Lower lobe of right lung (tissue), 2 donors: ENCODE measurements around the gene ST8SIA5. TPM values are rescaled to one million over a fixed set of nuclear protein-coding genes. Genes with fewer than 3 reads are reported as not detected.

ENCODE experiments used
- ATAC-seq, 2 donors: fragments of 200-7000 bp; cut with Tn5 transposase; one replicate each; pipeline ENCODE4 v1.9.1; 2020 to 2022; ENCODE audit warnings: mild to moderate bottlenecking in 2 of 2, moderate library complexity in 2 of 2
- DNase-seq: peaks from one replicate; pipeline ENCODE4 v3.0.0-alpha.2; 2020
- H3K27ac ChIP-seq: fragments of 200-600 bp; one replicate; pipeline ENCODE4 v1.8.0; 2022
- H3K27me3 ChIP-seq: fragments of 200-600 bp; one replicate; pipeline ENCODE4 v1.8.0; 2022; ENCODE audit warnings: low read depth
- H3K36me3 ChIP-seq: fragments of 200-600 bp; one replicate; pipeline ENCODE4 v1.8.0; 2022; ENCODE audit warnings: mild to moderate bottlenecking
- H3K4me1 ChIP-seq: fragments of 200-600 bp; one replicate; pipeline ENCODE4 v1.8.0; 2022
- H3K4me3 ChIP-seq: fragments of 200-600 bp; one replicate; pipeline ENCODE4 v1.8.0; 2022; ENCODE audit warnings: mild to moderate bottlenecking
- H3K9me3 ChIP-seq: fragments of 200-600 bp; one replicate; pipeline ENCODE4 v1.8.0; 2022
- CTCF ChIP-seq: fragments of 200-600 bp; IDR thresholded peaks from one replicate; pipeline ENCODE4 v1.8.0; 2022; ENCODE audit warnings: antibody characterized with exemption, mild to moderate bottlenecking
- intact Hi-C: fragments of 100-400 bp; cut with DNase I; formaldehyde crosslinking; loops from one replicate; pipeline ENCODE4 v1.11.0; 2022
- total RNA-seq: library from RNA; stranded (reverse); fragmentation: NEBNext Ultra II Directional; extraction: Animal tissue kit (Norgen Biotek cat#: 25700); gene quantifications from one replicate; pipeline ENCODE4 v1.2.1, GENCODE V29; 2021
- donor health status: DM: no; HTN: yes; CAD: no; lungs with severe emphysema.

The ST8SIA5 gene
- total RNA-seq, 1 donor from 2014 or later, result not detected

- TF ChIP-seq CTCF, result no peak
- H3K36me3 ChIP-seq, result no peaks in the 10 kb centered on the region
These were observed 52.7 kb downstream of the ST8SIA5 start for GRCh38 chr18:46704189-46704588.

GRCh38 chr18:46702471-46702870 lies 54.4 kb downstream of the ST8SIA5 start:
- H3K27ac ChIP-seq, result no peak overlapping the region
- H3K4me1 ChIP-seq, result no peaks in the 10 kb centered on the region
- no peak overlapping the region for H3K4me3 ChIP-seq
- H3K9me3 ChIP-seq, result no peaks in the 10 kb centered on the region
- DNase-seq (no peak), ATAC-seq (no peak)
- no peaks in the 10 kb centered on the region for H3K36me3 ChIP-seq
- H3K27me3 ChIP-seq, result no peaks in the 10 kb centered on the region
- intact Hi-C loops, result no loop called here
- no peak for TF ChIP-seq CTCF

More at GRCh38 chr18:46704189-46704588, 52.7 kb downstream of the ST8SIA5 start:
- ATAC-seq, result no peak
- intact Hi-C loops, result no loop called here
- H3K4me1 ChIP-seq, result no peaks in the 10 kb centered on the region
- H3K27me3 ChIP-seq, result no peaks in the 10 kb centered on the region
- DNase-seq, result no peak
- H3K9me3 ChIP-seq, result no peaks in the 10 kb centered on the region
- no peak overlapping the region for H3K27ac ChIP-seq
- H3K4me3 ChIP-seq, result no peak overlapping the region

- TF ChIP-seq CTCF, result no peak
- Histone ChIP-seq H3K4me3 (no peak overlapping the region), H3K4me1 (no peaks in the 10 kb centered on the region), H3K36me3 (no peaks in the 10 kb centered on the region), H3K27me3 (no peaks in the 10 kb centered on the region), H3K27ac (no peak overlapping the region), H3K9me3 (no peaks in the 10 kb centered on the region)
- no peak for DNase-seq
- intact Hi-C loops, result no loop called here
- ATAC-seq, result no peak
These were observed 56.6 kb downstream of the ST8SIA5 start for GRCh38 chr18:46700066-46700824.

- ATAC-seq (no peak), DNase-seq (no peak)
- intact Hi-C loops, result no loop called here
- no peaks in the 10 kb centered on the region for H3K36me3 ChIP-seq
- no peaks in the 10 kb centered on the region for H3K9me3 ChIP-seq
- TF ChIP-seq CTCF, result no peak
- no peak overlapping the region for H3K27ac ChIP-seq
- no peak overlapping the region for H3K4me3 ChIP-seq
- H3K4me1 ChIP-seq, result no peaks in the 10 kb centered on the region
- peaks cover 3% of the 10 kb centered on the region for H3K27me3 ChIP-seq
These were observed 60.2 kb downstream of the ST8SIA5 start for GRCh38 chr18:46696702-46697101.

GRCh38 chr18:46696268-46696667 lies 60.6 kb downstream of the ST8SIA5 start:
- Histone ChIP-seq H3K27ac (no peak overlapping the region), H3K9me3 (no peaks in the 10 kb centered on the region), H3K4me3 (no peak overlapping the region), H3K36me3 (no peaks in the 10 kb centered on the region), H3K27me3 (peaks cover 3% of the 10 kb centered on the region), H3K4me1 (no peaks in the 10 kb centered on the region)
- intact Hi-C loops, result no loop called here
- TF ChIP-seq CTCF, result no peak
- no peak for ATAC-seq
- DNase-seq, result no peak
